Pancreas (tissue), 10 donors: ENCODE data around the gene RPL32. TPM values are rescaled to one million over a fixed set of nuclear protein-coding genes. Genes with fewer than 3 reads are reported as not detected.

ENCODE experiments used
- ATAC-seq, 4 donors: fragments of 200-7000 bp; cut with Tn5 transposase; one replicate each; pipeline versions ENCODE4 v1.8.0 to v1.9.1; 2020; ENCODE audit warnings: mild to moderate bottlenecking in 4 of 4, moderate library complexity in 4 of 4
- DNase-seq, 6 donors: peaks; one replicate each; pipeline ENCODE4 v3.0.0-alpha.2; 2020
- FAIRE-seq: peaks from 2 replicates; lab custom pipeline; 2012; peaks lifted over from hg19 to GRCh38; lab: Jason Lieb, UNC
- H3K27ac ChIP-seq, 4 donors: fragments of 200-600 bp; sonication (generic); 1 replicate in 3 of 4; 2 replicates in 1 of 4; pipeline versions ENCODE4 v1.5.0 to v1.8.0; 2020
- H3K27me3 ChIP-seq, 4 donors: fragments of 200-600 bp; one replicate each; pipeline ENCODE4 v1.8.0; 2021
- H3K36me3 ChIP-seq, 3 donors: fragments of 200-600 bp; sonication (generic) in 1 of 3; one replicate each; pipeline versions ENCODE4 v1.5.0 to v1.8.0; 2020 to 2021
- H3K4me1 ChIP-seq, 3 donors: fragments of 200-600 bp; one replicate each; pipeline ENCODE4 v1.8.0; 2021
- H3K4me3 ChIP-seq, 4 donors: fragments of 200-600 bp; sonication (generic) in 2 of 4; one replicate each; pipeline versions ENCODE4 v1.5.0 to v1.8.0; 2020 to 2021
- H3K9me3 ChIP-seq, 4 donors: fragments of 200-600 bp; one replicate each; pipeline ENCODE4 v1.8.0; 2021
- WGBS, 2 donors: extraction: QIAGEN DNeasy Blood & Tissue Kit; methylation state at CpG; one replicate each; pipeline ENCODE4 v1.1.7; 2013; 5-methylcytosine and 5-hydroxymethylcytosine counted together
- intact Hi-C, 3 donors: fragments of 100-400 bp; cut with DNase I; formaldehyde crosslinking; loops; one replicate each; pipeline versions ENCODE4 v1.11.1 to v1.14.2; 2022
- polyA plus RNA-seq, 2 donors: library from polyadenylated mRNA; stranded (reverse); fragments of 200-250 nt; gene quantifications; one replicate each; pipeline ENCODE4 v1.2.3, GENCODE V29; 2013
- total RNA-seq, 6 donors: library from RNA; stranded (reverse); fragmentation: NEBNext Ultra II Directional in 4 of 6; extraction: Animal tissue kit (Norgen Biotek cat#: 25700) in 4 of 6; gene quantifications; one replicate each; pipeline versions ENCODE4 v1.2.1 to v1.2.4, GENCODE V29; 2021 to 2023
- TF ChIP-seq, protein P1 (sequence below), 4 donors: fragments of 200-600 bp; sonication (generic) in 3 of 4; IDR thresholded peaks; one replicate each; pipeline versions ENCODE4 v1.5.0 to v1.8.0; 2021; ENCODE audit warnings: antibody characterized with exemption in 4 of 4
- donor health status: healthy with polysubstance abuse.
- donor health status: DM: no; HTN: no; CAD: no; lungs with moderate emphysema.
- donor health status: DM: no; HTN: no; CAD: no.
- donor health status: control.
- donor health status: control.
- donor health status: Bipolar disorder and iron deficiency.
- donor health status: DM: yes; HTN: yes; CAD: no.
- donor health status: DM: no; HTN: no; CAD: no.
- donor health status: DM: no; HTN: no; CAD: no.
- donor health status: DM: yes; HTN: yes; CAD: no.

Gene RPL32
- total and polyA plus RNA-seq, 8 donors = 931 to 1,793 (median 1,293) TPM

DNA sequence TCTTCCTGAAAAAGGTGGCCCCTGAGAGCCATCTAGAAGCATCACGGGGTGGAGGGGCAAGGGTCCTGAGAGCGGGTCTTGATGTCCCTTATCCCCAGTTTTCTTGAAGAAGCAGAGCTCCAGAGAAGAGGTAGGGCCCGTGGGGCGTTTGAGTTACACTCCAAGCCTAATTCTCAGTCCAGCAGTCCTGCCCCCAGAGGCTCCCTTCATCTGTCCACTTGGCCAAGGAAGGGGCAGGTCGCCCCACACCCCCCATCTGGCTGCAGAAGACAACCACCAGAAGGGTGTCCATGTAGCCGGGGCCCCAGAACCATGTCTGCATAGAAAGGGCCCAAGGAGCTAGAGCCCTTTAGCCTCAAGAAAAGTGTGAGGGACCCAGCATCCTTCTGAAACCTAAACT lies 25.5 kb upstream of the RPL32 start:
- Histone ChIP-seq H3K9me3 (no peaks in the 10 kb centered on the region), H3K27me3 (no peaks in the 10 kb centered on the region), H3K36me3 (no peaks in the 10 kb centered on the region), H3K4me3 (no peak overlapping the region), H3K4me1 (peaks cover 0 to 4% (median 3%) of the 10 kb centered on the region in 3 donors), H3K27ac (no peak overlapping the region)
- WGBS, 2 donors = 55 to 67% methylated on average over 6 of the region's 6 CpGs
- DNase-seq (no peak), FAIRE-seq (no peak), ATAC-seq (no peak)
- TF ChIP-seq, protein P1, sequence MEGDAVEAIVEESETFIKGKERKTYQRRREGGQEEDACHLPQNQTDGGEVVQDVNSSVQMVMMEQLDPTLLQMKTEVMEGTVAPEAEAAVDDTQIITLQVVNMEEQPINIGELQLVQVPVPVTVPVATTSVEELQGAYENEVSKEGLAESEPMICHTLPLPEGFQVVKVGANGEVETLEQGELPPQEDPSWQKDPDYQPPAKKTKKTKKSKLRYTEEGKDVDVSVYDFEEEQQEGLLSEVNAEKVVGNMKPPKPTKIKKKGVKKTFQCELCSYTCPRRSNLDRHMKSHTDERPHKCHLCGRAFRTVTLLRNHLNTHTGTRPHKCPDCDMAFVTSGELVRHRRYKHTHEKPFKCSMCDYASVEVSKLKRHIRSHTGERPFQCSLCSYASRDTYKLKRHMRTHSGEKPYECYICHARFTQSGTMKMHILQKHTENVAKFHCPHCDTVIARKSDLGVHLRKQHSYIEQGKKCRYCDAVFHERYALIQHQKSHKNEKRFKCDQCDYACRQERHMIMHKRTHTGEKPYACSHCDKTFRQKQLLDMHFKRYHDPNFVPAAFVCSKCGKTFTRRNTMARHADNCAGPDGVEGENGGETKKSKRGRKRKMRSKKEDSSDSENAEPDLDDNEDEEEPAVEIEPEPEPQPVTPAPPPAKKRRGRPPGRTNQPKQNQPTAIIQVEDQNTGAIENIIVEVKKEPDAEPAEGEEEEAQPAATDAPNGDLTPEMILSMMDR (IDR thresholded peaks at IDR 0.05) = no peak
- intact Hi-C loops = no loop called here

DNA sequence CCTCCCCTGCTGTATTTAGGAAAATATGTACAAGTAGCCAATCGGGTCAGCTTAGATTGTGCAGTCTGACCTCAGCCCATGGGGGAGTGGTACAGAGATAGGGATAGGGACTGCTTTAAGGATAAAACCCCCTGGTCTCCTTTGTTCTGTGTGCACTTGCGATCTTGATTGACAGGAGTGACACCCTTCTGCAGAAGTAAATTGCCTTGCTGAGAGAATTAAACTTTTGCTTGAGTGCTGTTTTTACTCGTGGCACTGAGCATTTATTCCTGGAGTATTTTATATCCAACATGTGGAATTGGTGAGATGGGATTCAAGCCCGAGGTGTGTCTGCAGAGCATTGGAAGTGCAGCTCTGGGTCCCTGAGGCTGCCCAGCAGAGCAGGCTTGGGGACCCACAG lies 23.9 kb upstream of the RPL32 start:
- H3K4me3 ChIP-seq = no peak overlapping the region
- FAIRE-seq = no peak
- WGBS, 2 donors = 80 to 83% methylated on average over 4 of the region's 4 CpGs
- H3K4me1 ChIP-seq = peaks cover 0 to 4% (median 3%) of the 10 kb centered on the region in 3 donors
- no peak overlapping the region for H3K27ac ChIP-seq
- TF ChIP-seq, protein P1 (IDR thresholded peaks at IDR 0.05) = no peak
- H3K27me3 ChIP-seq = no peaks in the 10 kb centered on the region
- DNase-seq = no peak
- H3K36me3 ChIP-seq = no peaks in the 10 kb centered on the region
- H3K9me3 ChIP-seq = no peaks in the 10 kb centered on the region
- intact Hi-C loops = no loop called here
- no peak for ATAC-seq

DNA sequence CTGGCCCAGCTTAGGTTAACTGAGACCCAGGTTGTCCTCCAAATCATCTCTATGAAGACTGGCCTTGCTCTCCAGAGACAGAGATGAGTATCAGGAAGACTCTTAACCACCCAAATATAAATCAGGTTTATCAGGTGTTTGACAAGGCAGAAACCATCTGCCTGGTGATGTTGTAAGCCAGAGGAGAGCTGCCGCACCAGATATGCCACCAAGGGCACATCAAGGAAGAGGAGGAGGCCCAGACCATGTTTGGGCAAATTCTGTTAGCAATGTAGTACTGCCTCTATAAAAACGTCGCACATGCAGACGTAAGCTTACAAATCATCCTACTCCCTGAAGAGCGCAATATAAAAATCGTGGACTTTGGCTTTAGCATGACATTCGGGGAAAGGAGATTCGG lies 21.0 kb upstream of the RPL32 start:
- H3K36me3 ChIP-seq = no peaks in the 10 kb centered on the region
- no peak overlapping the region for H3K4me3 ChIP-seq
- no peak for DNase-seq
- no peak for FAIRE-seq
- TF ChIP-seq, protein P1 (IDR thresholded peaks at IDR 0.05) = no peak
- 88 to 91% methylated on average over 8 of the region's 8 CpGs for WGBS, 2 donors
- no peak for ATAC-seq
- no peak overlapping the region for H3K27ac ChIP-seq
- no peaks in the 10 kb centered on the region for H3K9me3 ChIP-seq
- H3K27me3 ChIP-seq = no peaks in the 10 kb centered on the region
- H3K4me1 ChIP-seq = no peaks in the 10 kb centered on the region
- intact Hi-C loops = no loop called here

DNA sequence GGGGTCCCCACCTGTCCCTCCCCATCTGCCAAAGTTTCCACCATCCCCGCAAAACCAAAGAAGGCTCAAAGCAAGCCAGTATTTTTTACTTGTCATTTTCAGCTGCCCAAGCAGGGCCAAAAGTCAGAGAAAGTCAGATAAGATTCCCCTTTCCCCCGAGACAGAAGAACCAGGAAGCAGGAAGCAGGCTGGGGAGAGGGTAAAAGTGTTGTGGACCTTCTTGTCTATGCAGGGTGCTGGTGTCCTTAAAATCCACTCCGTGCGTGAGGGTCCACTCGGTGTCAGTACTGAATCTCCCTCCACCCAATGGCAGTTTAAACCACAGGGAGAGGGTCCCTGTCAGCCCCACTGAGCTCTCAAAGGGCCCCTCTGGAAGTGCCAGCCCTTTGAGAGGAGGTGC lies 20.2 kb upstream of the RPL32 start:
- TF ChIP-seq, protein P1 (IDR thresholded peaks at IDR 0.05) = no peak
- H3K27ac ChIP-seq = no peak overlapping the region
- DNase-seq (no peak), ATAC-seq (no peak), FAIRE-seq (no peak)
- no peak overlapping the region for H3K4me3 ChIP-seq
- H3K4me1 ChIP-seq = no peaks in the 10 kb centered on the region
- no peaks in the 10 kb centered on the region for H3K9me3 ChIP-seq
- intact Hi-C loops = no loop called here
- H3K36me3 ChIP-seq = no peaks in the 10 kb centered on the region
- no peaks in the 10 kb centered on the region for H3K27me3 ChIP-seq
- WGBS, 2 donors = 77 to 78% methylated on average over 5 of the region's 5 CpGs

DNA sequence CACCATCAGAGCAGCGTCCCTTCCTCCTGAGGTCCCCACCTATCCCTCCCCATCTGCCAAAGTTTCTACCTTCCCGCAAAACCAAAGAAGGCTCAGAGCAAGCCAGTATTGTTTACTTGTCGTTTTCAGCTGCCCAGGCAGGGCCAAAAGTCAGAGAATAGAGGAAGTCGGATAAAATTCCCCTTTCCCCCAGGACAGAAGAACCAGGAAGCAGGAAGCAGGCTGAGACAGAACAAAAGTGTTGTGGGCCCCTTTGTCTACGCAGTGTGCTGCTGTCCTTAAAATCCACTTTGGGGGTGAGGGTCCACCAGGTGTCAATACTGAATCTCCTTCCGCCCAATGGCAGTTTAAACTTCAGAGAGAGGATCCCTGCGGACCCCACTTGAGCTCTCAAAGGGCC lies 18.5 kb upstream of the RPL32 start:
- FAIRE-seq = no peak
- 73 to 78% methylated on average over 7 of the region's 7 CpGs for WGBS, 2 donors

More for the DNA sequence above, 18.5 kb upstream of the RPL32 start:
- Histone ChIP-seq H3K9me3 (no peaks in the 10 kb centered on the region), H3K27ac (no peak overlapping the region), H3K4me3 (no peak overlapping the region), H3K27me3 (no peaks in the 10 kb centered on the region), H3K36me3 (no peaks in the 10 kb centered on the region), H3K4me1 (no peaks in the 10 kb centered on the region)
- TF ChIP-seq, protein P1 (IDR thresholded peaks at IDR 0.05) = no peak
- DNase-seq (no peak), ATAC-seq (no peak)
- intact Hi-C loops = no loop called here
